Stimulated activated CD8-positive, alpha-beta memory T cell treated with anti-CD3 and anti-CD28 coated beads, Interleukin-4, amount 100 ng/mL, for 24 hours (primary cell): ENCODE results near the gene POTEJ.
"Not testable (repeated sequence)": the region's sequence is repeated elsewhere in the genome, so short reads cannot be mapped to it uniquely, and the experiment has no call there.

Source experiments
- DNase-seq: peaks from one replicate; pipeline ENCODE4 v3.0.0-alpha.2; 2020; ENCODE audit warnings: low read depth

The POTEJ gene

GRCh38 chr2:130601648-130602302 lies 9.5 kb upstream of the POTEJ start:
- not testable (repeated sequence) for DNase-seq

GRCh38 chr2:130608276-130609001 lies 2.8 kb upstream of the POTEJ start:
- not testable (repeated sequence) for DNase-seq

GRCh38 chr2:130609002-130609920 lies 2.0 kb upstream of the POTEJ start:
- DNase-seq, result not testable (repeated sequence)

GRCh38 chr2:130610486-130610885 lies 754 bp upstream of the POTEJ start:
- DNase-seq, result not testable (repeated sequence)

- DNase-seq, result not testable (repeated sequence)
Observed at GRCh38 chr2:130628784-130629475, 17.7 kb downstream of the POTEJ start.

- not testable (repeated sequence) for DNase-seq
Observed at GRCh38 chr2:130638973-130639372, 27.7 kb downstream of the POTEJ start.

- not testable (repeated sequence) for DNase-seq
Observed at GRCh38 chr2:130641688-130642087, 30.4 kb downstream of the POTEJ start.

- not testable (repeated sequence) for DNase-seq
Observed at GRCh38 chr2:130649285-130649684, 38.0 kb downstream of the POTEJ start.

- not testable (repeated sequence) for DNase-seq
Observed at GRCh38 chr2:130664506-130664905, 53.3 kb downstream of the POTEJ start.

- not testable (repeated sequence) for DNase-seq
Observed at GRCh38 chr2:130665596-130665995, 54.4 kb downstream of the POTEJ start.

- DNase-seq, result not testable (repeated sequence)
Observed at GRCh38 chr2:130667516-130667915, 56.3 kb downstream of the POTEJ start.

- not testable (repeated sequence) for DNase-seq
Observed at GRCh38 chr2:130670026-130670745, 58.9 kb downstream of the POTEJ start.

- DNase-seq, result not testable (repeated sequence)
Observed at GRCh38 chr2:130692041-130692770, 81.0 kb downstream of the POTEJ start.

GRCh38 chr2:130693474-130693873 lies 82.2 kb downstream of the POTEJ start:
- not testable (repeated sequence) for DNase-seq

GRCh38 chr2:130703250-130703649 lies 92.0 kb downstream of the POTEJ start:
- DNase-seq, result not testable (repeated sequence)
